Transverse colon (tissue), 4 donors: ENCODE results near the gene DPM2.

Experiments used
- CTCF ChIP-seq, 5 experiments: fragments of 200-600 bp in 3 of 5; fragments of 450-650 bp in 2 of 5; sonication (generic) in 3 of 5; IDR thresholded peaks; 1 replicate in 2 of 5; 2 replicates in 3 of 5; pipeline ENCODE4 v1.5.1; 2016 to 2017; ENCODE audit warnings: antibody characterized with exemption in 5 of 5, inconsistent platforms in 3 of 5, mild to moderate bottlenecking in 2 of 5, moderate library complexity in 1 of 5
- EP300 ChIP-seq: sonication (generic); formaldehyde crosslinking; IDR thresholded peaks from one replicate; pipeline ENCODE4 v1.6.1; 2017; ENCODE audit warnings: antibody characterized with exemption, low read depth
- POLR2A ChIP-seq: fragments of 450-650 bp; IDR thresholded peaks from one replicate; pipeline ENCODE4 v1.6.1; 2016; ENCODE audit warnings: antibody characterized with exemption, mild to moderate bottlenecking, moderate library complexity
- POLR2AphosphoS5 ChIP-seq, 3 donors: sonication (generic); formaldehyde crosslinking; IDR thresholded peaks; one replicate each; pipeline ENCODE4 v1.6.1; 2016; ENCODE audit warnings: antibody characterized with exemption in 3 of 3

GRCh38 chr9:127923046-127923445 is 14.6 kb downstream of the DPM2 start:
- TF ChIP-seq CTCF (IDR thresholded peaks at IDR 0.05) (no peak), POLR2A (no peak), POLR2AphosphoS5 (IDR thresholded peaks at IDR 0.05) (no peak), EP300 (no peak)
